Stimulated activated CD8-positive, alpha-beta memory T cell treated with anti-CD3 and anti-CD28 coated beads, Interleukin-4, amount 100 ng/mL, for 4 hours (primary cell): ENCODE results near the gene DIP2C.
"Not testable (repeated sequence)": the region's sequence is repeated elsewhere in the genome, so short reads cannot be mapped to it uniquely, and the experiment has no call there.

Experiments used
- DNase-seq, 2 donors: peaks; one replicate each; pipeline ENCODE4 v3.0.0-alpha.2; 2020; ENCODE audit warnings: low read depth in 2 of 2, low spot score in 1 of 2

Gene DIP2C

DNA sequence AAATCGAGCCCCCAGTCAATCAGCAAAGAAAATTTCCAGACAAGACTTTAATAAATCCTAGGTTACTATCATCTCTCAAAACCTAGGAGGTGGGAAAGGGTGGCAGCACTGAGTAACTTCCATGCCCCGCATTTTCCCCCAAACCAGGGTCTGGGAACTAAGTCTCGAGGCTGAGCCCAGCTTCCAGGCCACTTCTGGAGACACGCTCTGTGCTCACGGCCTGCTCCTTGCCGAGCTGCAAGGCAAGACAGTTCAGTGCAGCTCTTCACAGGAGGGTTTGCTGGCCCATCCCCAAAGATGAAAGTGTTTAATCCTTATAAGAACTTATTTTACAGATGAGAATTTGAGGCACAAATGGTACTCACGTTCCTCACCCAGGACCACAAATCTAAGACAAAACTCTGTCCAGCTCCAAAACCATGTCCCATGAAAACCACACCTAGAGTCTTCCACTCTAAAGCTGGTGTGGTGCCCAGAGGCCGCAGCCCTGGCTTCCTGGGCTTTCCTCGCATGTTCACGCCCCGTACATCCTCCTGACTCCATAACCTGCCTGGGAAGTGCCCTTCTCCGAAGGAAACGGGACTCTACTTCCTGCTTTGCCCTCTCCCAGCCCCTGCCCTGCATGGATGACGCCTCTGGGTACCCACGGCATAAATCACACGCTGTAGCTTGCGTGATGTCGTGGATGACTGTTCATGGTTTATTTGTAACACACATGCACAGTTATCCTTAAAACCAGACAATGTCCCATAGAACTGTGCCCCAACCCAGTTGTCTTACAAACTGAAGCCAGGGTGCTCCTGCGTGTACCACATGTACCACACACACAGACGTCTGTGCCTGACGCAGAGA lies 201.2 kb downstream of the DIP2C start:
- DNase-seq, result no peak

DNA sequence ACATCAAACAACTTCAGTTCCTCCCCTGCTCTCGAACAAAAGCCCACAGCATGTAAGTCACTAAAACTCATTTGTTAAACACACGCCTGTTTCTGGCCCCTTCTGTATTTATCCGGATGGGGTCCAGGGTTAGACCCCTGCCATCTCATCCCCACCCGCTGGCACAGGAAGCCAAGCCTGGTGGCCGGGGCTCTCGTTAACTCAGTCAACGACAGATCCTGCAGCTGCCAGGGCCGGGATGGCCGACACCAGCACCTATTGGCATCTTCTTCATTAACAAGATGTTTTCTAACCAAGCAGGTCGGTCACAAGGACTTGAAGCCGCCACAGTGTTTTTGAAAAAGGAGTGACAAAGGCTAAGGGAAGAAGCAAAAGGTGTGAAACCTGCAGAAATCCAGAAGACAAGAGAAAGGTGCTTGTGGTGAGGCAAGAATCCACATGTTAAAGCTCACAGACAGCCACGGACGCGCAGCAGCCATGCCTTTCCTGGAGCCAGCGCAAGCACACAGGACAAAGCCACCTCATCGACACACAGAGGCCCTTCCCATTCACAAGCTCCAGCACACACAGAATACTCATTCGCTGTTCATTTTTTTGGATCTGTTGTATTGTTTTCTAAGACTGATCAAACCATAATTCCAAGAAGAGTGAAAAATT lies 202.7 kb downstream of the DIP2C start:
- DNase-seq, result no peak

DNA sequence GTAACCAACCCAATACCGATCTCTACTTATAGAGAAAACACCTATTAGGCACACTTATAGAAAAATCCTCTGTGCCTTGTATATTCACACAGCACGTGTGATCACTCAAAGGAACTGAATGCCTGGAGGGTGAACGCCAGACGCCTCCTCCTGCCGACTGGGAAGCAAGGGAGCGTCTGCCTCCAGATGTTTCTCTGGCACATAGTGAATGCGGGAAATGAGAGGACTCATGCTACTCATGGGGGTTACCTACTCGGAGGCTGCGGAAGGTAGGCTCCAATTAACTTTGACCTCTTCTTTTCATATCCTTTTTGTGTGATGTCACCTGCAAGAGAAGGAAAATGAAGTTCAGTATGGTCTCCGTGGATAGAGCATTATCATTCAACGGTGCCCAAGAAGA lies 203.3 kb downstream of the DIP2C start:
- DNase-seq, result no peak

DNA sequence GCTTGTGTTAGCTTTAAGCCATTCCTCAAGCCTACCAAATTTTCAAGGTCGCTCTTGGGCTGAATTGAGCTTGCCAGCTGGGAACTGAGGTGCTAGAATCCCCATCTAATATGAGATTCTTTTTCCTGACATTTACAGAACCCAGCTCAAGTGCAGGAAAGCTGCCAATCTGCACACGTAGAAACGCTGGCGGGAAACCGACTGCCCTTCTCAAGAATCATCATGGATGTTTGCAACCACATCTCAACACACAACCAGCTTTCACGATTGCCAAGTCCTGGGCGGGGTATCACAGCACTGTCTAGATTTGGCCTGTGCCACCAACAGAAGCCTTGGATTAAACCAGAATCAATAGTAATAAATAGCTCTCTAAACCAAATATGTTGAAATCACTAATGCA lies 203.7 kb downstream of the DIP2C start:
- no peak for DNase-seq

DNA sequence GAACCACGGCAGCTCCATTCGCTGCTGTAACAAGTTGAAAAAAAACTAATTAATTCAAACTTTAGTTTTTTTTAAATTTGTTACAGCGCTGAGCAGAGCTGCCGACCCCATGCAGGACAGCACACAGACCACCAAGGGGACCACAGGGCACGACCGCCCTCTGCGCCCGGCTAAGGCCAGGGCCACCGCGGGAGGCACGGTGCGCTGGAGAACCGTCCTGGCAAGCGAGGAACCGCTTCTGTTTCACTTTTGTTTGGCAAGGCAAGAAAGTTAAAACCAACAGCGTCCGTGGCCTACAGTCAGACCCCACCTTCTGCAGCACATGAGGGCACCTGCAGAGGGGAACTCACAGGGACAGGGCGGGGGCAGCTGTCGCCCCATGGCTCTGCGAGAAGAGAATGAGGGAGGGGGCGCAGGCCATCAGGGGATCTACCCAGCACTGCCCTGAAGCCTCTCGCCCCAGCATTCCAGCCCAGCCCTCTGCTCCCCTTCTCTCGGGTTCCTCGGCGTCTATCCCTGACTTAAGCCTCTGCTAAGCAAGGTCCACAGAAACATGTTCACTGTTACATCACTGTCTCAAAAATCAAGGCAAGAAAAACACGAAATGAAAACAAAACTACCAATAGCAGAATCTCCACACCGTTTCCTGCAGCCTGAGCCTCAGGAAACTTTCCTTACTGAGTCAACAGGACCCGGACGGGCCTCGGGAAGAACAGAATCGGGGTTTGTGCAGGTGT lies 204.4 kb downstream of the DIP2C start:
- DNase-seq, result no peak

DNA sequence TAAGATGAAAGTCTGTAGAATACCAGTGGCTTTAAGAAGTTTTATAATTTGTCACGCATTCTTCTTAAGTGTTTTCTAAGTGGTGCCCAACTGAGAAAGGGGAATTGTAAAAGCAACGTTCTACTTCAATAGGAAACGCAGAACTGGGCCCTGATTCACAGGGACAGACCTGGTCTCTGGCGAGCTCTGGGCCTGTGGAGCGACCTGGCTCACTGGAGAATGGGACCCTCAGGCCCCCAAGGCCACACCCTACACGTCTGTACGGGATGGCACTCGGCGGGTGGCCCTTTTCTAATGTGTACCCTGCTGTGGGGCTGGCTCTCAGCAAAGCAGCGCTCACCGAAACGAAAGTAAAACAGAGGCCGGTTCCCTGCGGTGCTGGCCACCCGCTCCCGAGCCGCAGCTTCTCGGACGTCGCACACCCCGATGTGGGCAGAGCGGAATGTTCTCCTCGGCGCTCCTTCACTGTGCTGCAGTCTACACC lies 205.0 kb downstream of the DIP2C start:
- no peak for DNase-seq

DNA sequence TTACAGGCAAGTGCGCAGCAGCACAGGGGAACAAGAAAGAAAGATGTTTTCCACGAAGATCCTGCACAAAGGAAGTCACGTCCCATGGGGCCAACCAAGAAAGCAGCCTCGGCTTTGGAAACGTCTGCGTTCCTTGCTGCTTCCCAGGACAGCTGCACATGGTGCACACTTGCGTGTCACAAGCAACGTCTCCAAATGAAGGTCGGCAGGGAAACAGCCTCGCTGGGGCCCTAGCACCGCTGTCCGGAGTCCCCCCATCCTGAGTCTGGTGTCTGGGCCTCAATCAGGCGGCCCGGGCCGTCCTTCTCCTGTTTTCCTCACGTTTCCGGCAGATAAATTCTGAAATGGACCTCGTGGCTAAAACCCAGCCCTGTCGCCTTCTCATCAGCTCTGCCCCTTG lies 206.2 kb downstream of the DIP2C start:
- DNase-seq, result no peak

DNA sequence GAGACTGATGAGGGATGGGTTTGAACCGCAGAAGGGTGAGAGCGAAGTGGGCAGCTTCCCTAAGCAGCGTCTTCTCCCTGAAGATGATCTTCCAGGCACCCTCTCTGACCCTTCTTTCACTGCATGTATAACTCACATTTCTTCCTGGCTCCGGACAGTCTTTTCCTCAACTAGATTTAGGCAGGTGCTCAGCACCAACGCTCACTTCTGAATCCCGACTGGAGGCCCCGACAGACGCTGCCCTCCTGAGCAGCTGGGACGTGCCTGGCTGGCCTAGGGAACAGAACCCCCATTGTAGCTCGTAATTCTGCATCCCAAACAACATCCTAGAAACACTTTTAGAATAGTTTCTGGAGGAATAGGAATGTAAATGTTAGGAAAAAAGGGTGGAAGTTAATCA lies 206.6 kb downstream of the DIP2C start:
- no peak for DNase-seq

DNA sequence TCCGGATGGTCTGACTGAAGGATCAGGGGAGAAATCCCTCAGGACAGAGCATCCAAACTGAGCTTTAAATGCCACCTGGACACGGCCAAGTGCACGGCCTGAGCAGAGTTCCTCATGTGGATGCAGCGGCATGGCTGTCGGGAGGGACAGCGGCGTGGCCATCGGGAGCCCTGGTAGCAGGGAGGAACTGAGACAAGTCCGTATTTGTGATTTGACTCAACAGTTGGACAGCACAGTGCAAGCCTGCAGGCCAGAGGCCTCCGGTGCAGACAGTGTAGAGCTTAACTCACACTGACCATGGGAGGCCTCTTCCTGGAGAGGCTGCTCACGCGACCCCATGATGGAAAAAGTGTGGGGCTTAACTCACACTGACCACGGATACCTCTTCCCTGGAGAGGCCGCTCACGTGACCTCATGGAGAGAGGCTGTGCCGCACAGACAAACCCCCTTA lies 207.4 kb downstream of the DIP2C start:
- no peak for DNase-seq

DNA sequence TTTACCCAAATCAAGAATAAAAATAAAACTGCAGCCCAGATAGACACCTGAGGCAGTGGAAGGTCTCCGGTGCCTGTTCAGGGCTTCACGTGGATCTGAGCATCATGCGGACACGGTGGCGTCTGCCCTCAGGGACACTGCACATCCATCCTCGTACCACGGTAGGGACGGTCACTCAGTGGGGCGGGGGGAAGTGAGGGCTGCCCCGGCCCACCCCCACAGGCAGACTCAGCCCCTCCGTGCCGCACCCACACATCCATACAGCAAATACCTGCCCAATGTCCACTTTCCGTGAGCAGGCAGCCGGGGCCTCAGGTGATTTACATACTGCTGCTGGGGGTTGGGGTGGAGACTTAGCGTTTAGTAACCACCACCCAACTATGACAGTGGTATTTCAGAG lies 207.8 kb downstream of the DIP2C start:
- DNase-seq, result no peak

DNA sequence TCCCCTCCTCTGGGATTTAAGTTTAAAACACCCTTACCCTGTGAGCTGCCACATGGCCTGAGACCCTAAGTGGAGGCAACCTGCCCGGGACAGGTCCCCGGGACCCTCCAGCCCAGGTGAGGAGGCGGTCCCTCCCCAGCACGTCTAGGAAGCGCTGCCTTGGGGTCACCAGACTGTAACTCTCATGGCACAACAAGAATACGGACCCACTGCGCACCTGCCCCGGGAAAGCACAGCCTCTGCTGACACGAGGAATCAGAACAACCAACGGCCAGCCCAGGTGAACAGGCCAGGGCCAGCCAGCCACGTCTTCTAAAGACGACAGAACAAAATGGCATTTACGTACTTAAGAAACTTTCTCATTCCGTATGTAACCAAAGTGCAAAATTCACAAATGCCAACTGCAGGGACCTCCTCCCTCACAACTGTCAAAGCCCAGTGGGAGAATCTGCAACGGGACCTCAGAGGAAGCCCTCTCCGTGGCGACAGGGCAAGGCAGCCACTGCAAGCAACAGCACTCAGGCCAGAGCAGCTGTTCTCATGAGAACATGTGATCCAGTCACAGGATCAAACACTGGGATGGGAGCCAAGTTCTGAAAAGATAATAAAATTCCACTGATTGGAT lies 208.4 kb downstream of the DIP2C start:
- DNase-seq, result no peak

DNA sequence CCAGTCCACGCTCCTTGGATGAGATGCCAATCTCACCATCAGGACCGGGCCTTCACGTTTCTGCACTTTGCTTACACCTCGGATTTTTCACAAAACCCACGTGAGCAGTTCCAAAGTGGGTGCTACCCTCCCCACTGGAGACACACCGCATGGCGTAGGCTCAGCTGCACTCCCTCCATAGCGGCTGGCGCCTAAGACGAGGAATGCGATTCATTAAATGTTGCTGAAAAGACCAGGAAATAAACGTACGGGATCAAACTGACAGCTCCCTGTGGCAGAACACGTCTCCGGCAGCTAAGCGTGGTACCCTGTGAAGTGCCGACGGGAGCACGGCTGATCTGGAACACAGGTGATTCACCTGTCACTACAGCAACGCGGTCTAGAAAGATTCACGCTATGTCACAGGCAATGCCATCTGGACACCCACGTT lies 209.0 kb downstream of the DIP2C start:
- no peak for DNase-seq

DNA sequence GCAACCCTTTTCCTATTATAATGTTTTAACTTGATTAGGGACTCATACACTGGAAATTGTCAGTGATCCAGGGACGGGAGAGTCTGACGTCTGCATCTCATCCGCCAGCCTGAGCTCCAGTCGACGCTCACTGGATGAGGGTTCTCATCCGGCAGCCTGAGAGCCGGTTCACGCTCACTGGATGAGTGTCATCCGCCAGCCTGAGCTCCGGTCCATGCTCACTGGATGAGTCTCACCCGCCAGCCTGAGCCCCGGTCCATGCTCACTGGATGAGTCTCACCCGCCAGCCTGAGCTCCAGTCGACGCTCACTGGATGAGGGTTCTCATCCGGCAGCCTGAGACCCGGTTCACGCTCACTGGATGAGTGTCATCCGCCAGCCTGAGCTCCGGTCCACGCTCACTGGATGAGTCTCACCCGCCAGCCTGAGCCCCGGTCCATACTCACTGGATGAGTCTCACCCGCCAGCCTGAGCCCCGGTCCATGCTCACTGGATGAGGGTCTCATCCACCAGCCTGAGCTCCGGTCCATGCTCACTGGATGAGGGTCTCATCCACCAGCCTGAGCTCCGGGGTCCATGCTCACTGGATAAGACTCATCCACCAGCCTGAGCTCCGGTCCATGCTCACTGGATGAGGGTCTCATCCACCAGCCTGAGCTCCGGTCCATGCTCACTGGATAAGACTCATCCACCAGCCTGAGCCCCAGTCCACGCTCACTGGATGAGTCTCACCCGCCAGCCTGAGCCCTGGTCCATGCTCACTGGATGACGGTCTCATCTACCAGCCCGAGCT lies 209.6 kb downstream of the DIP2C start:
- DNase-seq, result not testable (repeated sequence)

DNA sequence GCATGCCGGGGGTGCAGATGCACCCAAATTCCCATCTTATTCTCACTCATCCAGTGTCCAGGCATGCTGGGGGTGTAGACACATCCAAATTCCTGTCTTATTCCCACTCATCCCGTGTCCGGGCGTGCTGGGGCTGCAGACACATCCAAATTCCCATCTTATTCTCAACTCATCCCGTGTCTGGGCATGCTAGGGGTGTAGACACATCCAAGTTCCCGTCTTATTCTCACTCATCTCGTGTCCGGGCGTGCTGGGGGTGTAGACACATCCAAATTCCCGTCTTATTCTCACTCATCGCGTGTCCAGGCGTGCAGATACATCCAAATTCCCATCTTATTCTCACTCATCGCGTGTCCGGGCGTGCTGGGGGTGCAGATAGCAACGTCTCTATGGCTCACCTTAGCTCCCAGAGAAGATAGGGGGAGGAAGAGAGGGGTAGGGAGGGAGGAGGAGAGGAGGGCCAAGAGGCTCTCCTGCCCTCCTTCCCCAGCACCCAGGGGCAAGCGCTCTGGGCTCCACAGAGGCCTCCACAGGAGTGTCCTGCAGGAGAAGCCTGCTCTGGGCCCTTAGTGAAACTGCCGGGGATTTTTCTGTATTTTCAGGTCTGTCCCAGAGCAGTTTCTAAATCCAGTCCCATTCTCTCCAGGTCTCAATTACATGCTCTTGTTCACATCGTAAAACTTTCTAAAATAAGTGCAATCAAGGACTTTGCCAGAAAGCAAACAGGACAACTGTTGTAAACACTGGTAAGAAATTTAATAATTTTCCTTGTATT lies 210.8 kb downstream of the DIP2C start:
- no peak for DNase-seq

DNA sequence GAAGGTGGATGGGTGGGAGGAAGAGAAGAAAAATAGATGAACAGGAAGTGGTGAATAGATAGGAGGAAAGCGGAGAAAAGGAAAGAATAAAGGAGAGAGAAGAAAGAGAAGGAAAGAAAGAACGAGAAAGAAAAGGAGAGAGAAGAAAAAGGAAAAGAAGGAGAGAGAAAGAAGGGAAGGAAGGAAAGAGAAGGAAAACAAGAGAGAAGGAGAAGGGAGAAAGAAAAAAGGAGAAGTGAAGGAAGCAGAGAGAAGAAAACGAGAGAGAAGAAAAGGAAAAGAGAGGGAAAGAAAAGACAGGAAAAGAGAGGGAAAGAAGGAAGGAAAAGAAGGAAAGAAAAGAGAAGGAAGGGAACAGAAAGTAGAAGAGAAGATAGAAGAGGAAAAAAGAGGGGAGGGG lies 211.8 kb downstream of the DIP2C start:
- no peak for DNase-seq

DNA sequence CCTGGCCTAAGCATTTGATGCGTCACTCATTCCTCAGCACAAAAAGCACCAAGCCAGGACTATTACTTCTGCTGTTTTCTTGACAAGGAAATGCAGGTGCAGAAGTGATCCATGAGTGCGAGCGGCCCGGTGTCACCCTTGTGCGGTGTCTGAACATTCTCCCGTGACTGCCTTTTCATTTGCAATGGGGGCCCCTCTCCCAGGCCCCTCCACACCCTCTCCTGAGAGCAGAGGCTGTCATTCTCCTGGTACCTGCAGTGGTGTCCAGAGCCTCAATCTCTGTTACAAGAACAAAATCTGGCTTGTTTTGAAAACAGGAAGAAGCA lies 213.1 kb downstream of the DIP2C start:
- no peak for DNase-seq

DNA sequence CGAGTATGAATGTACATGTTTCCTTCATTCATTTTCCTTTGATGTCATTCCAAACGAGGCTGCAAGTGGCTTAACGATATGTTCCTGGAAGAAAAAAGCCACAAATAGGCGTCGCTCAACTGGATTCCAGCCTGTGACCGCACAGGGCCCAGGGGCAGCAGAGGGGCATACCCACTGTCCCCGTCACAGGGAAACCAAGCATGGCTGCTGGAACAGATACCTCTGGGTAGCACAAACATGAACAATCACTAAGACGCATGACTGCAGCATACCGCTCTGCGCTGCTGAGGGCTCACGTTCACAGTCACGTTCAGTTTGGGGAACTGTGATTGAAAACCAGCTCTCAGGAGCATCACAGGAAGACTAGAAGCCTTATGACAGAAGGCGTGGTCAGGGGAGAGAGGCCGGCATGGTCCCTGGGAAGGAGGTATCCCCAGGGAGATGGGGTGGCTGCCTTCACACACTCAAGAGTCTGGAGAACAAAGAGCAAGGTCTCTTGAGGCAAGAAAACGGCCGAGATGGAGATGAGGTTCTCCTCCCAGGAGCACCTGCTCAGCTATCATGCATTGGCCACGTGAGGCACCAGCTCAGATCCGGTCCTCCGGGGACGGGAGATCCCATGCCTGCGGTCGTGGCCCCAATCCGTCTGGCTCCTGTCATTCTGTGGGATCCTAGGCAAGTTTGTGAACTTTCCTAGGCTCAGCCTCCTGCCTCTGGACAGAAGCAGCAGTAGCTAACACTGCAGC lies 213.6 kb downstream of the DIP2C start:
- no peak for DNase-seq

DNA sequence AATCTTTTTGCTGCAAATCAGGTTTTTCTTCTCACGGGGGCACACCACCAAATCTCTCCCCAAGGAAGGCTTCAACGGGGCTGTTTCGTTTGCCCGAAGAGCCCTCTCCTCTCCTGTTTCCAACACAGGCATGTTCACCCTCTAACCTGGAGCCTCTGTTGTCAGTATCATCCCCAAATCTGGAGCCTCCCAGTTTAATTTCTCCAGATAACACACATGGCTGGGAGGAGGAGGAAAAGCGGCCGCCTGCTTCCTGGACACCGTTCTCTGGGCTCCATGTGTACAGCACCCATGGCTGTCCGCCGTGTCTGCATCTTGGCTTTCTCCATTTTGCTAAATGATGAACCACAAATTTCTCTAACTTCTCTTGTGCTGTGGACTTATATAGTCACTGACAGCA lies 214.5 kb downstream of the DIP2C start:
- DNase-seq, result no peak

DNA sequence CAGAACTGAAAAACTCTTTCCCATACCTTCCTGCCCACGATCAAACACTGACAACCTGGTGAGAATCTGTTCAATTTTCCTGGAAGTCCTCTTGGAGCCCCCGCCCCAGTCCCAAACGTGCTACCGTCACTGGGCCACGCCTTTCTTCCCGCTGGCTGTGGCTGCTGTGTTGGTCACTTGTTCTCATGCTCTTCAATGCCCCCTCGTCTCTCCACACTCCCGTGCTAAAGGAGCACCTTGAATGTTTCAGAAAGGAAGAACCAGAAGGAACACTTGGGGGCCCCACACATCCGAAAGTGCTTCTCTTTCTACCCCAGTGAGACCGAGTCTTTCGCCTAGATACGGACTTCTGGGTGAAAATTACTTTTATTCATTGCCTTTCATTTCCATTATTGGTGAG lies 215.1 kb downstream of the DIP2C start:
- no peak for DNase-seq
